ENCODE data around the gene CD6.

CD6 gene

DNA sequence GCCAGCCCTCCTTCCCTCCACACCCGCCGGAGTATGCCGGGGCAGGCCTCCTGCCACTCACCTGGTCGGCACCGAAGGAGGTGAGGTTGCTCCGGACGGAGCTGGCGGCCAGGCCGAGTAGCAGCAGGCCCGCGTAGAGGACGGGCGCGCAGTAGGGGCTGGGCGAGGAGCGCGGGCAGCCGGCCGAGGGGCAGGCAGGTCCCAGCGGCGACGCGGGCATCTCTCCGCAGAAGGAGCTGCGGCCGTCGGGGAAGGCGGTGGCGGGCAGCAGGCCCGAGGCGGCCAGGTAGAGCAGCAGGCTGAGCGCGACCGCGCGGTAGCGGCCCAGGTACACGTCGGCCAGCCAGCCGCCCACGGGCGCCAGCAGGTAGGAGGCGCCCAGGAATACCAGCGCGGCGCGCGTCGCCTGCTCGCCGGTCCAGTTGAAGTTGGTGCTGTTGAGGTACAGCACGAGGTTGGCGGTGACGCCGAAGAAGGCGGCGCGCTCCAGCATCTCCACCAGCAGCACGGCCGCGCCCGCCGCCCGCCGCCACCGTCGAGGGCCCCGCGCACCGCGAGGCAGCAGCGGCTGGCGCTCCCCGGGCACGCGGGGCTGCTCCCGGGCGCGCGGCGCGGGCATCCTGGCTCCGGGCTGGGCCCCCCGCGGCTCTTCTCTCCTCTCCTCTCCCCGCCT, 20.4 kb upstream of the CD6 start:
- peak; percentile 97 for FAIRE-seq
- no peak for DNase-seq (ENCODE audit: insufficient read length, low spot score)
- TF ChIP-seq POLR2A (IDR thresholded peaks at IDR 0.05; ENCODE audit: low read depth, low read length) = peak; percentile 30; the same call in 1 of the 2 replicates
- peak; percentile 36; the same call in 1 of the 2 replicates for TF ChIP-seq TAF1 (IDR thresholded peaks at IDR 0.05; ENCODE audit: low read depth, low read length)
- no peak for TF ChIP-seq POLR2AphosphoS5 (IDR thresholded peaks at IDR 0.05; ENCODE audit: low read depth, low read length)

DNA sequence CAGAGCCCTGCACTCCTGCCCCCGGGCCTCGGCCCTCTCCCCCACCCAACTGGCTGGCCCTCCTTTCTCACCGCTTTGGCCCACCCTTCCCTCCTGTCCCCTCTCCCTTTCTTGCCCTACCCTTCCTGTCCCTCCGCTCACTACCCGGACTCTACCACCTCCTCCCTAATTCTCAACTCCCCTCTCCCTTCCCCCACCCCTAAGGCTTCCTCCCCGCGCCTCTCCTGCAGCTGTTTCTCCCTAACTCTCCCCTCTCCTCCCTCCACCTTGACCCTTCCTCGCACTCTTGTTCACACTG, 19.9 kb upstream of the CD6 start:
- FAIRE-seq (no peak), DNase-seq (ENCODE audit: insufficient read length, low spot score) (no peak)
- TF ChIP-seq SPI1 (IDR thresholded peaks at IDR 0.05; ENCODE audit: low read depth, low read length) = no peak
- no peak for TF ChIP-seq TAF1 (IDR thresholded peaks at IDR 0.05; ENCODE audit: low read depth, low read length)
- no peak for TF ChIP-seq PAX5 (IDR thresholded peaks at IDR 0.05; ENCODE audit: insufficient read depth, low read length, severe bottlenecking)
- no peak for TF ChIP-seq POU2F2 (IDR thresholded peaks at IDR 0.05; ENCODE audit: low read depth, low read length)

DNA sequence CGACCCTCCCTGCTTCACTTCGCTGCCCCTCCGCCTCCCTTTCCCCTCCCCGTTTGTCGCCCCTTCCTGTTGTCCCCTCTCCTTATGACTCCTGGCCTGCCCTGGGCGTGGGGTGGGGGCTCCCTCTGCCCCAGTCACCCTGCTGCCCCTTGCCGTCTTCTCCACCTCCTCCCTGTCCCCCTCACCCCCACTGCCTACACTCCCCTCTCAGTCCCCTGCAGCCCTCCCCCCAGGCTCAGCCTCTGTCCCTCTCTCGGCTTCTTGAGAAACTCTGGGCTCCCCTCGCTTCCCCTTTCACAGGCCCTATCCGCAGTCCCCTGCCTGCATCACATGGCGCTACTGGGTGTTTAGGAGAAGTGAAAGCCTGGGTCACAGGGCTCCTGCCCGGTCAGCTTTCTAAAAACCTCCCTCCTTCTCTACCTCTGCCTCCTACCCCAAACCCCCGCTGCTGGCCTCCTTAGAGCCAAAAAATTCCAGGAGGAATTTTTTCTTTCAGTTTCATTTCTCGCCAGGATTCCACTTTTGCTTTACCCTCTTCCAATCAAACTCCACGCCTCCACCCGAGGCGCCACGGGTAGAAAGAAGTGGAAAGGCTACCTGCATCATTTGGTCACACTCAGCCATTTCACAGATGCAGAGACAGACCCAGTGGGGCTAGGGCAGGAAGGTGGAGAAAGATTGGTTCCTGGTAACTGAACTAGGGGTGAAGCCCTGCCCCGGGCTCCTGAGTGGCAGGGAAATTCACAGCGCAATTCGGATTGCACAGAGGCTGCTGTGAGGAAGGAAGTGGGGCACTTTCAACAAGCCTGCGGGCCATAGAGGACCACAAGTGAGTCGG, 19.4 kb upstream of the CD6 start, which contains the start of gene SLC15A3:
SLC15A3 (minus strand) TSS at position 273 of the 838 bp plus-strand sequence. CDS start 625 bp downstream, outside the sequence.
- DNase-seq (ENCODE audit: insufficient read length, low spot score) (peak; percentile 74), FAIRE-seq (peak; percentile 92)
- TF ChIP-seq TAF1 (IDR thresholded peaks at IDR 0.05; ENCODE audit: low read depth, low read length) = peak; percentile 56; the same call in 1 of the 2 replicates
- TF ChIP-seq POLR2A (IDR thresholded peaks at IDR 0.05; ENCODE audit: low read depth, low read length) = no peak
- TF ChIP-seq SPI1 (IDR thresholded peaks at IDR 0.05; ENCODE audit: low read depth, low read length) = peak; percentile 93

DNA sequence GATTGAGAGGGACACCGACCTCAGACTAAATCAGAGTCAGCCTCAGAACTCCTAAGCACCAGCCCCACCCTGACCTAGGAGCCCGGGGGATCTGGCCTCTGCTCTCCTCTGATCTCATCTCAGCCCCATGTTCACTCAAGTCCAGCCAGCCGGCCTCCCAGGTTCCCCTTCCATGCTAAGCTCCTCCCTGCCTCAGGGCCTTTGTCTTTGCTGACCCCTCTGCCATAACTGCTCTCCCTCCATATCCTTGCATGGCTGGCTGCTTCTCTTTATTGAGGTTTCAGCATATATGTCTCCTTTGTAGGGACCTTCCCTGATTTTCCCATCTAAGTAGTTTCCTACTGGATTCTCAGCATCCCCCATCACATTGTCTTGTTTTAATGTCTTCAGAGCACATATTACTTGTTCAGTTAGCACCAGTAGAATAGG, 18.7 kb upstream of the CD6 start:
- TF ChIP-seq POLR2AphosphoS5 (IDR thresholded peaks at IDR 0.05; ENCODE audit: low read depth, low read length) (no peak), POU2F2 (IDR thresholded peaks at IDR 0.05; ENCODE audit: low read depth, low read length) (no peak), POLR2A (IDR thresholded peaks at IDR 0.05; ENCODE audit: low read depth, low read length) (0 out of 2 replicates have a peak, but pooled peaks have one; percentile 43)
- FAIRE-seq (no peak), DNase-seq (ENCODE audit: insufficient read length, low spot score) (no peak)

DNA sequence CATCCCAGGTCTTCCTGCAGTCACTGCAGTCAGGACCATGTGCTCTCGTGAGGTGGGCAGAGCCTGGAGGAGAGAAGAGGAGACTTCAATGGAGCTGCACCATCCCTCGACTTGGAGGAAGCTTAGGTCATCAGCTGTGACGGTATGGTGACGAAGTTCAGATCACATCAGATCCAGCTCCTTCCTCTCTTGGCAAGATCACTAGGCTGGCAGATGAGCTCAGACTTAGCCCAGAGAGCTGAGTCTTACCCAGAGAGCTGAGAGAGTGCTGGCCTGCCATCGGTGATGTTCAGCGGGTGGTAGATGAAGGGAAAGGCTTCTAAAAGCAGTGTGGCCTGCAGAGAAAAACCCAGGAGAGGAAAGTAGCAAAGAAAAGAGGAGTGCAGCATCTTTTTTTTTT, 17.7 kb upstream of the CD6 start:
- DNase-seq (ENCODE audit: insufficient read length, low spot score) = no peak

DNA sequence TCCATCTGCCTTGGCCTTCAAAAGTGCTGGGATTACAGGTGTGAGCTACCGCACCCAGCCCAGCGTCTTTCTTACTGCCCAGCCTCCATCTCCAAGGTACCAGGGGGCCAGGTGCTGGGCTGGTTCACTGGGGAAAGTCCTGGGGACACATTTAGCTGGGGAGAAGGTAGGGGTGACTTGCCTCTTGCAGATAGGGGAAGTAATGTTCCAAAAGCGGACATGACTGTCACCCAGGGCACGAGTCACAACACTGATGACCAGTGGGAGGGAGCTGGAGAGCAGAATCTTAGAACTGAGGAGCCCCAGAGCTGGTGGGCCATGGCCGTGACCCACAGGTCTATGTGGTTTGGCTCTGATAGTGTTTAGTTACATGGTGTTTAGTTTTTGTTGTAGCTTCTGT, 17.1 kb upstream of the CD6 start:
- TF ChIP-seq TAF1 (IDR thresholded peaks at IDR 0.05; ENCODE audit: low read depth, low read length) = no peak
- no peak for TF ChIP-seq POU2F2 (IDR thresholded peaks at IDR 0.05; ENCODE audit: low read depth, low read length)
- TF ChIP-seq SPI1 (IDR thresholded peaks at IDR 0.05; ENCODE audit: low read depth, low read length) = no peak
- TF ChIP-seq POLR2AphosphoS5 (IDR thresholded peaks at IDR 0.05; ENCODE audit: low read depth, low read length) = no peak
- no peak for TF ChIP-seq PAX5 (IDR thresholded peaks at IDR 0.05; ENCODE audit: insufficient read depth, low read length, severe bottlenecking)
- TF ChIP-seq POLR2A (IDR thresholded peaks at IDR 0.05; ENCODE audit: low read depth, low read length) = no peak
- DNase-seq (ENCODE audit: insufficient read length, low spot score) (no peak), FAIRE-seq (peak; percentile 87)

More for the DNA sequence above, 17.7 kb upstream of the CD6 start:
- FAIRE-seq = peak; percentile 91
- TF ChIP-seq TAF1 (IDR thresholded peaks at IDR 0.05; ENCODE audit: low read depth, low read length) (no peak), POU2F2 (IDR thresholded peaks at IDR 0.05; ENCODE audit: low read depth, low read length) (no peak), POLR2A (IDR thresholded peaks at IDR 0.05; ENCODE audit: low read depth, low read length) (no peak), PAX5 (IDR thresholded peaks at IDR 0.05; ENCODE audit: insufficient read depth, low read length, severe bottlenecking) (no peak), SPI1 (IDR thresholded peaks at IDR 0.05; ENCODE audit: low read depth, low read length) (no peak), POLR2AphosphoS5 (IDR thresholded peaks at IDR 0.05; ENCODE audit: low read depth, low read length) (no peak)

DNA sequence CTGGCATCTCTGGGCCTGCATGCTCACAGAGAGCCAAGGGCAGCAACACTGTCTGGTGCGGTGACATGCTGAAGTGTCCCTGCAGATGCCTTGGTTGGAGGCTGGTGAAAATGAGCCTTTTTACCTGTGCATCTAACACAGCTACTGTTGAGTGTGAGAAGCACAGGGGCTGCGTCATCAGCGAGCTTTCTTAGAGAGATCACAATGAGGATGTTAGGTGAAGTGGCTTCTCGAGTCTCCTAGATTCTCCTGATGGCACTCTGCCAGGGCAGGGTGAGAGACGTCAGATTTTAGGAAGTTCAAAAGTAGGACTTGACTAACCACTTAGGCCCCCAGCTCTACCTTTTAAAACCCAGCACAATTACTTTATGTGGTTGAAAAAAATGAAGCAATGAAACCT, 15.9 kb upstream of the CD6 start:
- DNase-seq (ENCODE audit: insufficient read length, low spot score) = no peak
- peak; percentile 16 for FAIRE-seq
- no peak for TF ChIP-seq SPI1 (IDR thresholded peaks at IDR 0.05; ENCODE audit: low read depth, low read length)
- TF ChIP-seq POLR2AphosphoS5 (IDR thresholded peaks at IDR 0.05; ENCODE audit: low read depth, low read length) = no peak
- TF ChIP-seq POU2F2 (IDR thresholded peaks at IDR 0.05; ENCODE audit: low read depth, low read length) = no peak
- no peak for TF ChIP-seq POLR2A (IDR thresholded peaks at IDR 0.05; ENCODE audit: low read depth, low read length)
- TF ChIP-seq TAF1 (IDR thresholded peaks at IDR 0.05; ENCODE audit: low read depth, low read length) = no peak
- TF ChIP-seq PAX5 (IDR thresholded peaks at IDR 0.05; ENCODE audit: insufficient read depth, low read length, severe bottlenecking) = no peak

DNA sequence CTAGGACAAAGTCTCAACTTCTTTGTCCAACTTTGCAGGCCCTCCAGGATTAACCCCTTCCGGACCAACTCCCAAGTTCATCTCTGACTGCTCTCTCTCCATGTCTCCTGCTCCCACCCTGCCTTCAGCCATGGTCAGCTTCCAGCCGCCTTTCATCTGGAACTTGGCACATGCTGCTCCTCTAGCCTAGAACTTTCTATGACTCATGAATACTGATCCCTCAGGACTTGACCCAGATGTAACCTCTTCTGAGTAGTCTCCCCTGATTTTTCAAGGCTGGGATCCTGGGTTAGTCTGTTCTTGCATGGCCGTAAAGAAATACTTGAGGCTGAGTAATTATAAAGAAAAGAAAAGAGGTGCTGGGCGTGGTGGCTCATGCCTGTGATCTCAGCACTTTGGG, 14.3 kb upstream of the CD6 start:
- FAIRE-seq (no peak), DNase-seq (ENCODE audit: insufficient read length, low spot score) (no peak)
- TF ChIP-seq POU2F2 (IDR thresholded peaks at IDR 0.05; ENCODE audit: low read depth, low read length) = no peak
- TF ChIP-seq PAX5 (IDR thresholded peaks at IDR 0.05; ENCODE audit: insufficient read depth, low read length, severe bottlenecking) = no peak
- no peak for TF ChIP-seq POLR2AphosphoS5 (IDR thresholded peaks at IDR 0.05; ENCODE audit: low read depth, low read length)
- no peak for TF ChIP-seq TAF1 (IDR thresholded peaks at IDR 0.05; ENCODE audit: low read depth, low read length)
- TF ChIP-seq SPI1 (IDR thresholded peaks at IDR 0.05; ENCODE audit: low read depth, low read length) = no peak
- TF ChIP-seq POLR2A (IDR thresholded peaks at IDR 0.05; ENCODE audit: low read depth, low read length) = no peak

DNA sequence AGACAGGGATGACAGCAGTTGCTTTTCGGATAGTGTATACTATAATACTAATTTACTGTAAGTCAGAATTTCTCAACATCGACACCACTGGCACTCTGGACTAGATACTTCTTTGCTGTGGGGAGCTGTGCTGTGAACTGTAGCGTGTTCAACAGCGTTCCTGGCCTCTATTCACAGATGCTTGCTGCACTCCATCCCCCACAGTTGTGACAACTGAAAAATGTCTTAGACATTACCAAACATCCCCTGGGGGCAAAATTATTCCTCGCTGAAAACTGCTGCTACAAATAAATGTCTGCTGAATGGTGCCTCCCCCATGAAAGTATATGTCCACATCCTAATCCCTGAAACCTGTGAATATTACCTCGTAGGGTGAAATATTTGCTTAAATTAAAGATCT, 12.0 kb upstream of the CD6 start:
- TF ChIP-seq SPI1 (IDR thresholded peaks at IDR 0.05; ENCODE audit: low read depth, low read length) (no peak), POLR2A (IDR thresholded peaks at IDR 0.05; ENCODE audit: low read depth, low read length) (no peak), TAF1 (IDR thresholded peaks at IDR 0.05; ENCODE audit: low read depth, low read length) (no peak), POLR2AphosphoS5 (IDR thresholded peaks at IDR 0.05; ENCODE audit: low read depth, low read length) (no peak), POU2F2 (IDR thresholded peaks at IDR 0.05; ENCODE audit: low read depth, low read length) (no peak), PAX5 (IDR thresholded peaks at IDR 0.05; ENCODE audit: insufficient read depth, low read length, severe bottlenecking) (no peak)
- DNase-seq (ENCODE audit: insufficient read length, low spot score) = no peak
- no peak for FAIRE-seq

DNA sequence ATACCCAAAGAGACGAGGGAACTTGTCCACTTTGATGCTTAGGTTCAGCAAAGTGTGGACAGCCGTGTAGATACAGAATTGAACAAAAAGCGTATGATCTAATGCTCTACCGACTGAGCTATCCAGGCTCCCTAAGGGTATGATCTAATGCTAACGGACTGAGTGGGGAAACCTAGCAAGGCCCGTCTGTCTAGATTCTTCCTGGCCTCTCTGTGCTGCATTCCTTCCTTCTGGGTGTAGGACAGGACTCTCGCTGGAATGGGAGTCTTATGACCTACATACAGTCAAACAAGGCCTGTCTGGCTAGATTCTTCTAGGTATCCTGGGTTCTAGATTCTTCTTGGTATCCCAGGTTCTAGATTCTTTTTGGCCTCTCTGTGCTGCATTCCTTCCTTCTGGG, 11.1 kb upstream of the CD6 start:
- TF ChIP-seq TAF1 (IDR thresholded peaks at IDR 0.05; ENCODE audit: low read depth, low read length) (no peak), POU2F2 (IDR thresholded peaks at IDR 0.05; ENCODE audit: low read depth, low read length) (no peak), SPI1 (IDR thresholded peaks at IDR 0.05; ENCODE audit: low read depth, low read length) (no peak), PAX5 (IDR thresholded peaks at IDR 0.05; ENCODE audit: insufficient read depth, low read length, severe bottlenecking) (no peak), POLR2AphosphoS5 (IDR thresholded peaks at IDR 0.05; ENCODE audit: low read depth, low read length) (no peak), POLR2A (IDR thresholded peaks at IDR 0.05; ENCODE audit: low read depth, low read length) (no peak)
- DNase-seq (ENCODE audit: insufficient read length, low spot score) = no peak
- FAIRE-seq = no peak
